Dedifferentiated amniotic fluid mesenchymal stem cell (primary cell): ENCODE data around the gene PIGO.

Experiments
- DNase-seq: peaks from one replicate; pipeline ENCODE4 v3.0.0-alpha.2; 2016; ENCODE audit errors: extremely low spot score

Gene PIGO

GRCh38 chr9:35071814-35072460, 24.5 kb downstream of the PIGO start:
- peak; percentile 80 for DNase-seq

GRCh38 chr9:35070823-35071813, 25.3 kb downstream of the PIGO start:
- DNase-seq, result no peak

- no peak for DNase-seq
Observed at GRCh38 chr9:35069020-35069419, 27.4 kb downstream of the PIGO start.

- no peak for DNase-seq
Observed at GRCh38 chr9:35067056-35067455, 29.3 kb downstream of the PIGO start.

GRCh38 chr9:35060548-35061207, 35.7 kb downstream of the PIGO start:
- no peak for DNase-seq

- DNase-seq, result no peak
Observed at GRCh38 chr9:35059438-35059837, 37.0 kb downstream of the PIGO start.

- DNase-seq, result no peak
Observed at GRCh38 chr9:35057271-35057620, 39.1 kb downstream of the PIGO start.

- no peak for DNase-seq
Observed at GRCh38 chr9:35056571-35057270, 39.7 kb downstream of the PIGO start.

- no peak for DNase-seq
Observed at GRCh38 chr9:35054871-35055644, 41.3 kb downstream of the PIGO start.

GRCh38 chr9:35054185-35054835, 42.1 kb downstream of the PIGO start:
- DNase-seq, result no peak

- DNase-seq, result no peak
Observed at GRCh38 chr9:35051069-35051967, 45.1 kb downstream of the PIGO start.

- no peak for DNase-seq
Observed at GRCh38 chr9:35048511-35048910, 47.9 kb downstream of the PIGO start.

GRCh38 chr9:35044071-35044470, 52.3 kb downstream of the PIGO start:
- DNase-seq, result no peak

GRCh38 chr9:35042891-35043545, 53.4 kb downstream of the PIGO start:
- no peak for DNase-seq

GRCh38 chr9:35042081-35042604, 54.2 kb downstream of the PIGO start:
- no peak for DNase-seq
